Fibroblast of villous mesenchyme (primary cell): ENCODE data around the gene KLHL7. TPM values are rescaled to one million over a fixed set of nuclear protein-coding genes. Genes with fewer than 3 reads are reported as not detected.
"Not testable (repeated sequence)": the region's sequence is repeated elsewhere in the genome, so short reads cannot be mapped to it uniquely, and the experiment has no call there.

Source experiments
- DNase-seq: peaks from one replicate; pipeline ENCODE4 v3.0.0-alpha.2; 2010; ENCODE audit warnings: low read depth
- H3K4me3 ChIP-seq: 2 replicates; pipeline ENCODE4 v1.5.1; 2011; ENCODE audit warnings: low read depth, mild to moderate bottlenecking, low read length
- CTCF ChIP-seq: IDR thresholded peaks from 2 replicates; pipeline ENCODE4 v1.5.1; 2012; ENCODE audit warnings: low read depth, mild to moderate bottlenecking, low read length; ENCODE audit not compliant: insufficient read depth
- total RNA-seq: library from RNA; depleted of rRNA; stranded (reverse); fragments of >200 nt; gene quantifications from 2 replicates; pipeline ENCODE4 v1.2.3, GENCODE V29; 2012

Gene KLHL7
- total RNA-seq, 1 donor = 27.6 TPM

- DNase-seq = peak; percentile 45
- TF ChIP-seq CTCF = peak; percentile 44
Observed at GRCh38 chr7:23184709-23185359, 79.2 kb downstream of the KLHL7 start.

GRCh38 chr7:23185980-23186379 lies 80.4 kb downstream of the KLHL7 start:
- no peak overlapping the region for H3K4me3 ChIP-seq
- TF ChIP-seq CTCF = no peak
- DNase-seq = no peak

More at GRCh38 chr7:23184709-23185359, 79.2 kb downstream of the KLHL7 start:
- no peak overlapping the region for H3K4me3 ChIP-seq

DNA sequence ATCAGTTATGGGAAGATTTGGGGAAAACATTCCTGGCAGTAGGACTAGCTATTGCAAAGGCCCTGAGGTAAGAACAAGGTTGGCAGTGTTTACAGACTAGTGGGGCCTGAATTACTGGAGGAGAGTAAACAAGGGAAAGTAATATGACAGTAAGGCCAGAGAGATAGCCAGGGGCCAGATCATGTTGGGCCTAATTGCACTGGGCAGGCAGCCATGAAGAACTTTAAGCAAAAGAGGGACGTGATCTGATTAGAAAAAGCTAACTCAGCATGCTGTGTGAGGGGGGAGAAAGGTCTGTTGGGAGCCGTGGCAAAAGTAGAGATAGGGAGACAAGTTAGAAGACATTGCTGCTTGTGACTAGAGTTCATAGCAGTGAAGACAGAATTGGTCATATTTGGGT lies 85.4 kb downstream of the KLHL7 start:
- no peak for TF ChIP-seq CTCF
- H3K4me3 ChIP-seq = no peak overlapping the region
- no peak for DNase-seq

DNA sequence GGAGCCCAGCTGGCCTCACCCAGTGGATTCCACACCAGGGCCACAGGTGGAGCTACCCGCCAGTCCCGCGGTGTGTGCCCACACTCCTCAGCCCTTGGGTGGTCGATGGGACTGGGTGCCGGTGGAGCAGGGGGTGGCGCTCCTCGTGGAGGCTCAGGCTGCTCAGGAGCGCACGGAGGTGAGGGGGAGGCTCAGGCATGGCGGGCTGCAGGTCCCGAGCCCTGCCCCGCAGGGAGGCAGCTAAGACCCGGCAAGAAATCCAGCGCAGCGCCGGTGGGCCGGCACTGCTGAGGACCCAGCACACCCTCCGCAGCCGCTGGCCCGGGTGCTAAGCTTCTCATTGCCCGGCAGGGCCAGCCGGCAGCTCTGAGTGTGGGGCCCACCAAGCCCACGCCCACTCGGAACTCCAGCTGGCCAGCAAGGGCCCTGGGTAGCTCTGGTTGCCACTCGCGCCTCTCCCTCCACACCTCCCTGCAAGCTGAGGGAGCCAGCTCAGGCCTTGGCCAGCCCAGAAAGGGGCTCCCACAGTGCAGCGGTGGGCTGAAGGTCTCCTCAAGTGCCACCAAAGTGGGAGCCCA lies 88.2 kb downstream of the KLHL7 start:
- not testable (repeated sequence) for DNase-seq, H3K4me3 ChIP-seq

GRCh38 chr7:23196306-23196705 lies 90.7 kb downstream of the KLHL7 start:
- H3K4me3 ChIP-seq = no peak overlapping the region
- TF ChIP-seq CTCF = no peak
- peak; percentile 21 for DNase-seq

- not testable (repeated sequence) for H3K4me3 ChIP-seq, DNase-seq
Observed at GRCh38 chr7:23197745-23198144, 92.2 kb downstream of the KLHL7 start.

DNA sequence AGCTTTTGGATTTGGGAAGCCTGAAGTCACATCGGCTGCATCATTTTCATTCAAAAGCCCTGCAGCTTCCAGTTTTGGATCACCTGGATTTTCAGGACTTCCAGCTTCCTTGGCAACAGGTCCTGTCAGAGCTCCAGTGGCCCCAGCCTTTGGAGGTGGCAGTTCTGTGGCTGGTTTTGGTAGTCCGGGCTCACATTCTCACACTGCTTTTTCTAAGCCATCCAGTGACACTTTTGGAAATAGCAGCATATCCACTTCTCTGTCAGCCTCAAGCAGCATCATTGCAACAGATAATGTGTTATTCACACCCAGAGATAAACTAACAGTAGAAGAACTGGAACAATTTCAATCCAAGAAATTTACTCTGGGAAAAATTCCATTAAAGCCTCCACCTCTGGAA lies 94.7 kb downstream of the KLHL7 start:
- no peak overlapping the region for H3K4me3 ChIP-seq
- DNase-seq = no peak
- no peak for TF ChIP-seq CTCF

GRCh38 chr7:23204241-23204640 lies 98.7 kb downstream of the KLHL7 start:
- no peak for DNase-seq
- no peak for TF ChIP-seq CTCF
- H3K4me3 ChIP-seq = no peak overlapping the region
